Neural cell (in vitro differentiated cells): ENCODE data around the gene RBSN.

ENCODE experiments used
- CTCF ChIP-seq: fragments of 450-650 bp; IDR thresholded peaks from 2 replicates; pipeline ENCODE4 v1.5.1; 2014; ENCODE audit warnings: antibody characterized with exemption, mild to moderate bottlenecking, moderate library complexity; ENCODE audit not compliant: poor library complexity, severe bottlenecking
- SMC3 ChIP-seq: fragments of 450-650 bp; conservative IDR thresholded peaks from 2 replicates; pipeline ENCODE4 v1.6.1; 2014; ENCODE audit warnings: antibody characterized with exemption, mild to moderate bottlenecking, moderate library complexity; ENCODE audit not compliant: poor library complexity
- TAF1 ChIP-seq: IDR thresholded peaks from 2 replicates; pipeline ENCODE4 v1.6.1; 2012; ENCODE audit warnings: low read depth

GRCh38 chr3:15023719-15024118 is 75.2 kb downstream of the RBSN start:
- no peak for TF ChIP-seq CTCF
- TF ChIP-seq SMC3: no peak
- no peak for TF ChIP-seq TAF1
